HG03175 (cell line): ENCODE results near the gene OR1L1.

ENCODE experiments used
- ATAC-seq: cut with Tn5 transposase; IDR thresholded peaks from one replicate; pipeline ENCODE4 v1.9.1; 2021; ENCODE audit warnings: mild to moderate bottlenecking, moderate library complexity; ENCODE audit not compliant: unreplicated experiment

Gene OR1L1

GRCh38 chr9:122661416-122661815 lies at the start of gene OR1L1:
Gene OR1L1, plus strand, starts transcription at chr9:122661716. Its CDS starts 0 bp downstream, at chr9:122661716.
- no peak for ATAC-seq

DNA sequence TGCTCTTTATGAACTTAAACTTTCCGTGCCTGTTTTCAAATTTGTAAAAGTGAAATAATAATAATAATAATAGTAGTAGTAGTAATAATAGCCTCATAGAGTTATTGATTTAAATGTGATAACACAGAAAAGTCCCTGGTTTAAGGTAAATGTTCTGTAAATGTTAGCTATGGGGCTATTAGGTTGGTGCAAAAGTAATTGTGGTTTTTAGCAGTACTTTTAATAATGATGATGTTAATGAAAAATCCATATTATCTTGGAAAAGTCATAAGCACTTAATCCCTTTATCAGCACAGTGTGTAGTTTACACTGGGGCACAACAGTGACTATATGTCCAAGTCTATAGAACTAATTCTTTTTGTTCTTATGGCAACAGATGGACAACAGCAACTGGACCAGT lies 47.2 kb upstream of the OR1L1 start, which contains the start of gene OR1Q1:
TSS of gene OR1Q1 (plus strand) at position 377 of the 400 bp plus-strand sequence. CDS start at position 377, 0 bp downstream.
- no peak for ATAC-seq

DNA sequence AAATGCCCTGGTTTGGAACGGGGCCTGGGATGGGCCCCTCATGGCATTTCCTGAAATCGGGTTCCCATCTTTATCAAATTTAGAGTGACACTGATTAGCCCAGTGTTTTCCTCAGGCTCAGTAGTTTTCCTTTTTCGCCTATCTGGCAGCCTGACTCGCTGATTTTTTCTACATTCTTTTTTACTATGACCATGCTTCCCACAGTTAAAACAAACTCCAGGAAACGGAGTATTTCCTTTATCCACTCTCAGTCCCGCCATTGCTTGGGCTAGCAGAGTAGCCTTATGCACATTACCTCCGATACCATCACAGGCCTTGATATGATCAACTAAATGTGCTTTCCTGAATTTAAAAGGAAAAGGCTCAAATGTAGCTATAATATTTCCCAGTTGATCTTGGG lies 41.5 kb upstream of the OR1L1 start:
- ATAC-seq, result no peak

GRCh38 chr9:122642226-122642625 lies 19.3 kb upstream of the OR1L1 start:
- no peak for ATAC-seq

- ATAC-seq, result no peak
Observed at GRCh38 chr9:122656378-122656777, 5.1 kb upstream of the OR1L1 start.

GRCh38 chr9:122657527-122657926 lies 4.0 kb upstream of the OR1L1 start, which contains the start of gene OR1B1:
Gene OR1B1, minus strand, starts transcription at chr9:122657627.
- no peak for ATAC-seq

DNA sequence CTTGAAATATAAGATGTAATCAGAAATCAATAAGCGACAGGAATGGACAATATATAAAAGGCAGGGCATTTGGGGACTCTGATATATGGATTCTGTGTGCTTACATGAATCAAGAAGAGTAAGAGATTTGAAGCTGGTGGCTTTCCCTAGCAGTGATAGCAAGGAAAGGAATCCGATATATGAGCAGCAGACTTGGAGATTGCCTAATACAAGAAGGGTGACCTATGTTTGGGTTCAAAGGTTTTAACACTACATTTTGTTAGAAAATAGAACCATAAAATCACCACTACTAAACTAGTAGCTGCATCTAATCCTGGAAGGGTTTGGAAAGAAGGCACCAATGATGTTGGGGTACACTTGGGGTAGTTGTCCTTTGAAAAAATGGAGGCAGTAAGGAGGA lies 11.0 kb downstream of the OR1L1 start:
- no peak for ATAC-seq

DNA sequence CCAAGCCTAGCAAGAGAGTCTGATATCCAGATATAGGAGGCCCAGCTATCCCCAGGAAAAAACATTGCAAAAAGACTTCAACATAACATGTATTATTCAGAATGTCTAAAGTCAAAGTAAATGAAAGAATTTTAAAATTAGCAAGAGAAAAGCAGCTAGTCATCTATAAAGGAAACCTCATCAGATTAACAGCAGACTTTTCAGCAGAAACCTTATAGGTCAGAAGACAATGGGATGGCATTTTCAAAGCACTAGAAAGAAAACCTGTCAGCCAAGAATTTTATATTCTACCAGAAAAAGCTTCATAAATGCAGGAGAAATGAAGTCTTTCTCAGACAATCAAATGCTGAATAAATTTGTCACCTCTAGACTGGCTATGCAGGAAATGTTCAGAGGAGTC lies 23.3 kb downstream of the OR1L1 start:
- ATAC-seq, result no peak

- ATAC-seq, result no peak
Observed at GRCh38 chr9:122695696-122696095, 34.2 kb downstream of the OR1L1 start.
